Measurements from ENCODE around the gene RASSF5. TPM values are rescaled to one million over a fixed set of nuclear protein-coding genes. Genes with fewer than 3 reads are reported as not detected.

Gene RASSF5
- total RNA-seq, 5 donors from 2014 or later (not counting 1 experiment from before 2014, with no cell fraction given): 174 to 224 (median 204) TPM

GRCh38 chr1:206568779-206569352 is 61.5 kb downstream of the RASSF5 start:
- Histone ChIP-seq H3K27me3 (replicated peaks in 1 of 2; ENCODE audit: control insufficient read depth in 2 of 2, extremely low read depth in 1 of 2, insufficient read depth in 2 of 2, low read length in 1 of 2) (no peaks in the 10 kb centered on the region), H3K4me1 (ENCODE audit: control insufficient read depth in 1 of 2, extremely low read depth in 1 of 2, insufficient read depth in 2 of 2, low read length in 2 of 2) (peaks cover 81 to 98% of the 10 kb centered on the region in 2 experiments), H3K27ac (ENCODE audit: low read length) (peak overlapping the region; percentile 81), H3K4me3 (ENCODE audit: control insufficient read depth in 1 of 2, extremely low read depth in 1 of 2, low read length in 1 of 2) (peak overlapping the region; percentile 4 to 15), H3K9me3 (no peaks in the 10 kb centered on the region), H3K36me3 (ENCODE audit: control insufficient read depth in 2 of 2, extremely low read depth in 1 of 2, insufficient read depth in 1 of 2, low read length in 1 of 2) (peaks cover 15 to 77% of the 10 kb centered on the region in 2 donors)
- peaks cover 67% of the 10 kb centered on the region for H3K36me3 Mint-ChIP-seq
- no peaks in the 10 kb centered on the region for H3K9me3 Mint-ChIP-seq
- ATAC-seq (replicated peaks in 1 of 4) (peak in 3 of 4 experiments; percentile 12 to 61 (median 23)), DNase-seq (peak in 2 of 35 experiments; percentile 42)
- H3K4me3 Mint-ChIP-seq: peak overlapping the region; percentile 66 to 96 (median 68)
- H3K4me1 Mint-ChIP-seq: peaks cover 99 to 100% (median 99%) of the 10 kb centered on the region in 3 donors
- H3K27me3 Mint-ChIP-seq: no peaks in the 10 kb centered on the region
- ChIA-PET POLR2A (interaction anchor here in 1 of 2 donors (0.5 kb wide), 1 partner anchor 340 kb away, joined by 3 read pairs; no protein-coding TSS in a partner anchor), CTCF (interaction anchor here (0.9 to 2.3 kb wide), 4 partner anchors 9 to 18 kb away, joined by 3 to 9 read pairs (median 4); no protein-coding TSS in a partner anchor)
- 75% methylated on average over 1 of the region's 8 CpGs for WGBS (ENCODE audit: insufficient coverage)
- peak overlapping the region; percentile 97 to 99 for H3K27ac Mint-ChIP-seq

GRCh38 chr1:206569556-206569955 is 62.2 kb downstream of the RASSF5 start:
- ChIA-PET CTCF (interaction anchor here (0.7 to 2.3 kb wide), 5 partner anchors 9 to 74 kb away, joined by 3 to 9 read pairs (median 3); no protein-coding TSS in a partner anchor), POLR2A (no interaction called here)
- H3K4me3 ChIP-seq (ENCODE audit: control insufficient read depth in 1 of 2, extremely low read depth in 1 of 2, low read length in 1 of 2): no peak overlapping the region
- H3K36me3 Mint-ChIP-seq: peaks cover 65% of the 10 kb centered on the region
- no peaks in the 10 kb centered on the region for H3K27me3 ChIP-seq (replicated peaks in 1 of 2; ENCODE audit: control insufficient read depth in 2 of 2, extremely low read depth in 1 of 2, insufficient read depth in 2 of 2, low read length in 1 of 2)
- no peaks in the 10 kb centered on the region for H3K27me3 Mint-ChIP-seq
- peaks cover 81 to 98% of the 10 kb centered on the region in 2 experiments for H3K4me1 ChIP-seq (ENCODE audit: control insufficient read depth in 1 of 2, extremely low read depth in 1 of 2, insufficient read depth in 2 of 2, low read length in 2 of 2)
- H3K9me3 ChIP-seq: no peaks in the 10 kb centered on the region
- H3K4me3 Mint-ChIP-seq: peak overlapping the region; percentile 28 to 96 (median 49)
- H3K4me1 Mint-ChIP-seq: peaks cover 99 to 100% (median 99%) of the 10 kb centered on the region in 3 donors
- ATAC-seq (replicated peaks in 1 of 4) (no peak), DNase-seq (no peak)
- H3K36me3 ChIP-seq (ENCODE audit: control insufficient read depth in 2 of 2, extremely low read depth in 1 of 2, insufficient read depth in 1 of 2, low read length in 1 of 2): peaks cover 15 to 77% of the 10 kb centered on the region in 2 donors
- H3K27ac Mint-ChIP-seq: peak overlapping the region; percentile 97 to 99
- no peaks in the 10 kb centered on the region for H3K9me3 Mint-ChIP-seq
- WGBS (ENCODE audit: insufficient coverage): 54% methylated on average over 2 of the region's 4 CpGs
- H3K27ac ChIP-seq (ENCODE audit: low read length): peak overlapping the region; percentile 81

DNA sequence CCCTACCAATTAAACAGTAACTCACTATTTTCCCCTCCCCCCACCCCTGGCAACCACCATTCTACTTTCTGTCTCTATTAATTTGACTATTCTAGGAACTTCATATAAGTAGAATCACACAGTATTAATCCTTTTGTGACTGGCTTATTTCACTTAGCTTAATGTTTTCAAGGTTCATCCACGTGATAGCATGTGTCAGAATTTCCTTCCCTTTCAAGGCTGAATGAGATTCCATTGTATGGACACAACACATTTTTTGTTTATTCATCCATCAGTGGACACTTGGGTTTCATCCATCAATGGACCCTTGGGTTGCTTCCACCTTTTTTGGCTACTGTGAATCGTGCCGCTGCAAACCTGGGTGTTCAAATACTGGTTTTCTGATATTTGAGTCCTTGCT is 63.2 kb downstream of the RASSF5 start:
- ATAC-seq (replicated peaks in 1 of 4): no peak
- Histone ChIP-seq H3K9me3 (no peaks in the 10 kb centered on the region), H3K4me1 (ENCODE audit: control insufficient read depth in 1 of 2, extremely low read depth in 1 of 2, insufficient read depth in 2 of 2, low read length in 2 of 2) (peaks cover 78 to 98% of the 10 kb centered on the region in 2 experiments), H3K4me3 (ENCODE audit: control insufficient read depth in 1 of 2, extremely low read depth in 1 of 2, low read length in 1 of 2) (peak overlapping the region in 1 of 2 donors; percentile 25), H3K27me3 (replicated peaks in 1 of 2; ENCODE audit: control insufficient read depth in 2 of 2, extremely low read depth in 1 of 2, insufficient read depth in 2 of 2, low read length in 1 of 2) (no peaks in the 10 kb centered on the region), H3K36me3 (ENCODE audit: control insufficient read depth in 2 of 2, extremely low read depth in 1 of 2, insufficient read depth in 1 of 2, low read length in 1 of 2) (peaks cover 8 to 68% of the 10 kb centered on the region in 2 donors), H3K27ac (ENCODE audit: low read length) (peak overlapping the region; percentile 81)
- Mint-ChIP-seq H3K36me3 (peaks cover 56% of the 10 kb centered on the region), H3K27me3 (no peaks in the 10 kb centered on the region), H3K4me3 (peak overlapping the region in 2 of 3 donors; percentile 41 to 96), H3K4me1 (peaks cover 98 to 99% (median 99%) of the 10 kb centered on the region in 3 donors), H3K9me3 (no peaks in the 10 kb centered on the region), H3K27ac (peak overlapping the region; percentile 97 to 99)
- POLR2A ChIA-PET: no interaction called here
- WGBS (ENCODE audit: insufficient coverage): 69% methylated on average over 3 of the region's 3 CpGs
- DNase-seq: no peak
- CTCF ChIA-PET: interaction anchor here in 1 of 2 donors (2.3 kb wide), 1 partner anchor 10 kb away, joined by 9 read pairs; no protein-coding TSS in a partner anchor

DNA sequence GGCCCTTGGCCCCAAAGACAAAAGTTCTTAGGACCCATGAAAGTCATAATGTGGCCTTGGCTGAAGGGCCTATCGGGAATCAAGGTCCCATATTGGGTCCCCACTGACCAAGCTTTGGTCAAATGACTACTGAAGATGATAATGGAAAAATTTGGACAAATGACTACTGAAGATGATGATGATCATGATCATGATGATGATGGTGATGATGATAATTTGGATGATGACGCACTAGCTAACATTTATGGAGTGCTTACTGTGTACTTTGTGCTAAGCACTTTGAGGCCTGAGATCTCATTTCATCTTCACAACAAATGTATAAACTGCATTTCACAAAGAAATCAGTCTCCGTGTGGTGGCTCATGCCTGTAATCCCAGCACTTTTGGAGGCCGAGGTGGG is 65.5 kb downstream of the RASSF5 start:
- H3K36me3 Mint-ChIP-seq: peaks cover 48% of the 10 kb centered on the region
- peak overlapping the region in 1 of 3 donors; percentile 96 for H3K4me3 Mint-ChIP-seq
- H3K4me3 ChIP-seq (ENCODE audit: control insufficient read depth in 1 of 2, extremely low read depth in 1 of 2, low read length in 1 of 2): no peak overlapping the region

DNA sequence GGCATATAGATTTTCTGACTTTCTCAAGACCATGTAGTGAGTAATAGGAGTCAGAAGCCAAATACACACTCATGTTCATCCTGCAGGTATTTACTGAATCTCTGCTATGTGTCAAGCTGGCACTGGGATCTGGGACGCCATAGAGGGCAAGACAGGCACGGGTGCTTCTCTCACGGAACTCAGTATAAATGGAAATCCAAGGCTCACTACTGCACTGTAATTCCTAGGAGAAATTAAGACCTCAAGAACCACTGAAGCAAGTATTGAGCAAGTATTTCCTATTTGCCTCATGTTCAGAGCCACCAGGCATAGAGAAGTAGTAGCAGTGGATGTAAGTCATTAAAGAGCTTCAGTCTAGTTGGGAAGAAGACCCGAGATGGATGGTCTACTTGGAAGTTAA is 66.0 kb downstream of the RASSF5 start:
- 68% methylated on average over 4 of the region's 4 CpGs for WGBS (ENCODE audit: insufficient coverage)
- Histone ChIP-seq H3K27ac (ENCODE audit: low read length) (peak overlapping the region; percentile 94), H3K9me3 (no peaks in the 10 kb centered on the region), H3K4me1 (ENCODE audit: control insufficient read depth in 1 of 2, extremely low read depth in 1 of 2, insufficient read depth in 2 of 2, low read length in 2 of 2) (peaks cover 75 to 98% of the 10 kb centered on the region in 2 experiments), H3K4me3 (ENCODE audit: control insufficient read depth in 1 of 2, extremely low read depth in 1 of 2, low read length in 1 of 2) (no peak overlapping the region), H3K27me3 (replicated peaks in 1 of 2; ENCODE audit: control insufficient read depth in 2 of 2, extremely low read depth in 1 of 2, insufficient read depth in 2 of 2, low read length in 1 of 2) (no peaks in the 10 kb centered on the region), H3K36me3 (ENCODE audit: control insufficient read depth in 2 of 2, extremely low read depth in 1 of 2, insufficient read depth in 1 of 2, low read length in 1 of 2) (peaks cover 0 to 44% of the 10 kb centered on the region in 2 donors)
- Mint-ChIP-seq H3K9me3 (no peaks in the 10 kb centered on the region), H3K36me3 (peaks cover 46% of the 10 kb centered on the region), H3K27ac (peak overlapping the region; percentile 97 to 99), H3K4me1 (peaks cover 98 to 99% (median 99%) of the 10 kb centered on the region in 3 donors), H3K4me3 (peak overlapping the region in 2 of 3 donors; percentile 2 to 96), H3K27me3 (no peaks in the 10 kb centered on the region)
- CTCF ChIA-PET: interaction anchor here in 1 of 2 donors (0.7 to 1.0 kb wide), 2 partner anchors 10 to 27 kb away, joined by 3 to 5 read pairs; no protein-coding TSS in a partner anchor
- POLR2A ChIA-PET: no interaction called here
- ATAC-seq (replicated peaks in 1 of 4): no peak
- no peak for DNase-seq

More for the DNA sequence above, 65.5 kb downstream of the RASSF5 start:
- Histone ChIP-seq H3K27me3 (replicated peaks in 1 of 2; ENCODE audit: control insufficient read depth in 2 of 2, extremely low read depth in 1 of 2, insufficient read depth in 2 of 2, low read length in 1 of 2) (no peaks in the 10 kb centered on the region), H3K36me3 (ENCODE audit: control insufficient read depth in 2 of 2, extremely low read depth in 1 of 2, insufficient read depth in 1 of 2, low read length in 1 of 2) (peaks cover 0 to 49% of the 10 kb centered on the region in 2 donors), H3K27ac (ENCODE audit: low read length) (peak overlapping the region; percentile 94), H3K4me1 (ENCODE audit: control insufficient read depth in 1 of 2, extremely low read depth in 1 of 2, insufficient read depth in 2 of 2, low read length in 2 of 2) (peaks cover 76 to 98% of the 10 kb centered on the region in 2 experiments), H3K9me3 (no peaks in the 10 kb centered on the region)
- POLR2A ChIA-PET: no interaction called here
- WGBS (ENCODE audit: insufficient coverage): 100% methylated on average over 1 of the region's 4 CpGs
- ATAC-seq (replicated peaks in 1 of 4): no peak
- Mint-ChIP-seq H3K9me3 (no peaks in the 10 kb centered on the region), H3K27me3 (no peaks in the 10 kb centered on the region), H3K4me1 (peaks cover 98 to 99% (median 99%) of the 10 kb centered on the region in 3 donors), H3K27ac (peak overlapping the region; percentile 97 to 99)
- DNase-seq: no peak
- CTCF ChIA-PET: interaction anchor here in 1 of 2 donors (0.7 kb wide), 1 partner anchor 10 kb away, joined by 3 read pairs; no protein-coding TSS in a partner anchor

DNA sequence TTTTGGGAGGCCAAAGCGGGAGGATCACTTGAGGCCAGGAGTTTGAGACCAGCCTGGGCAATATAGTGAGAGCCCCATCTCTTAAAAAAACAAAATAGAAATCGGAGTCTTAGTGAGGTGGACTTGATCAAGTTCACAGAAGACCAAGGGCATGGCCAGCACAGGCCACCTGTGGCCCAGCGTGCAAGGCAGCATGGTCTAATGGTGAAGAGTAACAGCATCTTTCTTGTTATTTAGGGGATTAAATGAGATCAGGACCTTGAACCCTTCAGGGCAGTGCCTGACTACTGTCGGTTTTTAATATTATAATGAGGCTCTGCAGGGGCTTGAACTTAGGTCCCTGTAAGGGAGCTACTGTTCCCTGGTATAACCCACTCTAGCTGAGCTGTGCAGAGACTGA is 66.4 kb downstream of the RASSF5 start:
- peaks cover 44% of the 10 kb centered on the region for H3K36me3 Mint-ChIP-seq
- 63% methylated on average over 2 of the region's 4 CpGs for WGBS (ENCODE audit: insufficient coverage)
- Histone ChIP-seq H3K36me3 (ENCODE audit: control insufficient read depth in 2 of 2, extremely low read depth in 1 of 2, insufficient read depth in 1 of 2, low read length in 1 of 2) (peaks cover 0 to 41% of the 10 kb centered on the region in 2 donors), H3K27me3 (replicated peaks in 1 of 2; ENCODE audit: control insufficient read depth in 2 of 2, extremely low read depth in 1 of 2, insufficient read depth in 2 of 2, low read length in 1 of 2) (no peaks in the 10 kb centered on the region), H3K27ac (ENCODE audit: low read length) (peak overlapping the region; percentile 94), H3K9me3 (no peaks in the 10 kb centered on the region), H3K4me3 (ENCODE audit: control insufficient read depth in 1 of 2, extremely low read depth in 1 of 2, low read length in 1 of 2) (no peak overlapping the region), H3K4me1 (ENCODE audit: control insufficient read depth in 1 of 2, extremely low read depth in 1 of 2, insufficient read depth in 2 of 2, low read length in 2 of 2) (peaks cover 77 to 98% of the 10 kb centered on the region in 2 experiments)
- peak overlapping the region in 2 of 3 donors; percentile 2 to 96 for H3K4me3 Mint-ChIP-seq
- DNase-seq (no peak), ATAC-seq (replicated peaks in 1 of 4) (no peak)
- H3K4me1 Mint-ChIP-seq: peaks cover 98 to 99% (median 99%) of the 10 kb centered on the region in 3 donors
- H3K9me3 Mint-ChIP-seq: no peaks in the 10 kb centered on the region
- POLR2A ChIA-PET: no interaction called here
- CTCF ChIA-PET: interaction anchor here in 1 of 2 donors (0.7 to 2.8 kb wide), 4 partner anchors 9 to 28 kb away, joined by 3 to 19 read pairs (median 4); no protein-coding TSS in a partner anchor
- H3K27me3 Mint-ChIP-seq: no peaks in the 10 kb centered on the region
- H3K27ac Mint-ChIP-seq: peak overlapping the region; percentile 97 to 99

Data from T-cell (primary cell).